Activated CD8-positive, alpha-beta memory T cell treated with anti-CD3 and anti-CD28 coated beads for 24 hours (primary cell): ENCODE data around the gene BANF2.

Experiments
- DNase-seq: peaks from one replicate; pipeline ENCODE4 v3.0.0-alpha.2; 2020

Gene BANF2

GRCh38 chr20:17664025-17664633 lies 35.6 kb upstream of the BANF2 start:
- no peak for DNase-seq

GRCh38 chr20:17665756-17666155 lies 34.0 kb upstream of the BANF2 start:
- no peak for DNase-seq

GRCh38 chr20:17666481-17666880 lies 33.3 kb upstream of the BANF2 start:
- DNase-seq = no peak

GRCh38 chr20:17667445-17667844 lies 32.3 kb upstream of the BANF2 start:
- no peak for DNase-seq

- DNase-seq = no peak
Observed at GRCh38 chr20:17668432-17668831, 31.3 kb upstream of the BANF2 start.

GRCh38 chr20:17669306-17669931 lies 30.3 kb upstream of the BANF2 start:
- DNase-seq = no peak

GRCh38 chr20:17671011-17671410 lies 28.8 kb upstream of the BANF2 start:
- no peak for DNase-seq

GRCh38 chr20:17671565-17671964 lies 28.2 kb upstream of the BANF2 start:
- DNase-seq = no peak

GRCh38 chr20:17673084-17673483 lies 26.7 kb upstream of the BANF2 start:
- DNase-seq = no peak

- no peak for DNase-seq
Observed at GRCh38 chr20:17674722-17675518, 24.8 kb upstream of the BANF2 start.

GRCh38 chr20:17675519-17676377 lies 24.0 kb upstream of the BANF2 start:
- DNase-seq = no peak

GRCh38 chr20:17676378-17676759 lies 23.4 kb upstream of the BANF2 start:
- no peak for DNase-seq

- DNase-seq = no peak
Observed at GRCh38 chr20:17676942-17677341, 22.8 kb upstream of the BANF2 start.

- DNase-seq = no peak
Observed at GRCh38 chr20:17678295-17678694, 21.5 kb upstream of the BANF2 start.

GRCh38 chr20:17678886-17679285 lies 20.9 kb upstream of the BANF2 start:
- DNase-seq = no peak

- DNase-seq = peak; percentile 60
Observed at GRCh38 chr20:17679941-17680835, 19.6 kb upstream of the BANF2 start.

GRCh38 chr20:17680836-17681725 lies 18.7 kb upstream of the BANF2 start:
- DNase-seq = peak; percentile 90

- no peak for DNase-seq
Observed at GRCh38 chr20:17681726-17682102, 18.1 kb upstream of the BANF2 start.

- peak; percentile 96 for DNase-seq
Observed at GRCh38 chr20:17682103-17682888, 17.5 kb upstream of the BANF2 start, which contains the start of gene RRBP1. Gene RRBP1 (minus strand): TSS chr20:17682242. CDS start chr20:17660507, 21,735 bp downstream.

- DNase-seq = no peak
Observed at GRCh38 chr20:17682889-17683198, 16.9 kb upstream of the BANF2 start.
